HG03025 (cell line): ENCODE data around the gene TIPRL.
"Not testable (repeated sequence)": the region's sequence is repeated elsewhere in the genome, so short reads cannot be mapped to it uniquely, and the experiment has no call there.

Experiments
- ATAC-seq: cut with Tn5 transposase; IDR thresholded peaks from one replicate; pipeline ENCODE4 v1.9.1; 2021; ENCODE audit warnings: mild to moderate bottlenecking, moderate library complexity; ENCODE audit not compliant: unreplicated experiment, low FRiP score

TIPRL gene

GRCh38 chr1:168178638-168179437, at the start of gene TIPRL:
Gene TIPRL (plus strand): TSS chr1:168178962. CDS start chr1:168179078, 116 bp downstream.
- peak; percentile 89 for ATAC-seq

DNA sequence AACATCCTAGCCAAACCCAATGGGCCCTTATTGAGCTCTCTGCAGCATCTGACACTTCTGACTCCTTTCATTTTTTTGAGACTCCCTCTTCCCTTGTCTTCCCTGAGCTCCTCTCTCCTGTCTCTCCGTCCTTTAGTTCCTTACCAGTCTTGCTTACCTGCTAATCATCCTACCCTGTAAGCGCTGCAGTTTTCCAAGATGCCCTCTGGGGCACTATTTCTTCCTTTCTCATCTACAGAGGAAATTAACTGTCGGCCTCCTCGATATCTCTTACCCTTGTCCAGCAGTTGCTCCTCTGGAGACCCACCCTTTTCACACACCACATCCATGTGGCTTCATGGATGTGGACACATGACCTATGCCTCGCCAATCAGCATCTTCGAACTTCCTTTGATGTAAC, 48.8 kb upstream of the TIPRL start:
- no peak for ATAC-seq

GRCh38 chr1:168134132-168134531, 44.6 kb upstream of the TIPRL start:
- no peak for ATAC-seq

DNA sequence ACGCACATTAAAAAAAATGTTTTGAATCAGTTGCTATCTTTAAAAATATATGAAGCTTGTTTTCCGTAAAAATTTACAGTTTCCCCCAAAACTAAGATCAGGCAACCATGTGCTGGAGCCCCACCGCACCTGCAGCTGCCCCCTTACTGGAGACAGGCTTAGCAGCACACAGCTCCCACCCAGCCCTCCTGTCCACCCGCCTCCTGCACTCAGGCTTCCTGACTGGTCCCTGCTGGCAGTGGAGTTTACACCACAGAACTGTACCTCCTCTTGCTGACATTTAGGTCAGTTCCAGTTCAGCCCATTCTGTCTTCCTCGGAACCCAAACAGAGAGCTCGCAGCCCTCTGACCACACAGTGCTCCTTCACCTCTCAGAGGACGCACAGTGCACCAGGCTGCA, 44.1 kb upstream of the TIPRL start:
- no peak for ATAC-seq

GRCh38 chr1:168135116-168135920, 43.4 kb upstream of the TIPRL start:
- ATAC-seq, result no peak

GRCh38 chr1:168135921-168136708, 42.6 kb upstream of the TIPRL start:
- no peak for ATAC-seq

DNA sequence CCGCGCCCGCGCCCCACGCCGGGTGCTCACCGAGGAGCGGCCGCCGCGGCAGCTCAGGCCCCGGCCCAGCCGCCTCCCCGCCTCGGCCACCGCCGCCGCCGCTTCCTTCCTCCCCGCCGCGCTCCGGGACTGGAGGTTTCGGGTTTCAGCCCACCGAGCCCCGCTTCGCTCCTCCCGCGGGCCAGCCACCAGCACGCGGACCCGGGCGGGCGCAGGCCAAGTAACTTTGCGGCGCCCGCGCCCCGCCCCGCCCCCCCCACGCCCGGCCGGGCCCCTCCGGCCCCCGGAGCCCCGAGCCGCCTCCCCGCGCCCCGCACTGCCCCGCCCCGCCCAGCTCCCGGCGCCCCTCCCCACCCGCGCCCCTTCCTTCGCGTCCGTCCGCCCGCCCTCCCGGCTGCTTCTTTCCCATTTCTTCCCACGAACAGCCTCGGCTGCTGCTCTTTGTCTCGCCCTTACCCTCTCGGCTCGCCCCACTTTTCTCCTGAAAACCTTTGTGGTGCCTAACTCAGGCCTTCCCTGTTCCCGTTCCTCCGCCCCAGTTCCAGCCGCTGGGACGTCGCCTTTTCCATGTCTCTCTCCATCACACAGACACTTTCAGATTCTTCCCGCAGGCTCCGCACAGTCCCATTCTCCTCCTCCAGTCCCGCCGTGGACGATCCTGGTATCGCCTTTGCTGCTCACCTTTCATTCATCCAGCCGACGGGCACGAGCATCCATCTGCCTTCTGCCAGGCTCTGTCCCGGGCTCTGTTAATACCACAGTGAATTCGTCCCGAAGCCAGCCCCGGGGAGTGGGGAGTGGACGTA, 41.9 kb upstream of the TIPRL start, which contains the start of gene GPR161:
TSS of gene GPR161 (minus strand) at position 222 of the 806 bp plus-strand sequence. CDS start 32,080 bp downstream, outside the sequence.
- ATAC-seq, result peak; percentile 54

DNA sequence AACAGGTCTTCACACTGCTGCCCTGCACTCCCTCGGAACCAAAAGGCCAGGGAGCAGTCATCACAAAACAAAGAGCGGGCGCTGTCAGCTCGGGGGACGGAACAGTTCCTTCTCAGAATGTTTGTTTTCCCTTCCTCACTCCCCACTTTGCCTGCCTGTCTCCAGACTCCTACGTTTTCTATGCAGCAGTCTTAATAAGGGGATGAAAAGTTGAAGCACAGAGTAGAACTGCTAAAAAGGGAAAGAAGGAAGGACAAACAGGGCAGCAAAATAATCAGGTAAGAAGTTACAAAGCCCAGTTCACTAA, 41.3 kb upstream of the TIPRL start:
- no peak for ATAC-seq

GRCh38 chr1:168138134-168138533, 40.6 kb upstream of the TIPRL start:
- no peak for ATAC-seq

GRCh38 chr1:168139070-168139469, 39.7 kb upstream of the TIPRL start:
- no peak for ATAC-seq

DNA sequence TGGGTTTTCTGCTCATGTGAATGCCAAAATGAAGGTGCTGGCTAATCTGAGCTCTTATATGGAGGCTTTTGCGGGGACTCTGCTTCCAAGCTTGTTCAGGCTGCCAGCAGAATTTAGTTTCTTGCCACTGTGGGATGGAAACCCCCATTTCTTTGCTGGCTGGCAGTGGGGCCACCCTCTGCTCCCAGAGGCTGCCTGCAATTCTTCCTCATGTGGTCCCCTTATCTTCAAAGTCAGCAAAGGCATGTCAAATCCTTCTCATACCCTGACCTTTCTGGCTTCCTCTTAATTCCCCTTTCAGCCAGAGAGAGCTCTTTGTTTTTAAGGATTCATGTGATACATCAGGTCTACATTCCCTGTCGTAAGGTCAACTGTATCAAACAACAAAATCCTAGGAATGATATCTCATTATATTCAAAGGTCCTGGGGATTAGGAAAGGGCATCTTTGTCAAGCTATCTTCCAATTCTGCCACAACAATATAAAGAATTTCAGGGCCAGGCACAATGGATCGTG, 36.8 kb upstream of the TIPRL start:
- no peak for ATAC-seq

DNA sequence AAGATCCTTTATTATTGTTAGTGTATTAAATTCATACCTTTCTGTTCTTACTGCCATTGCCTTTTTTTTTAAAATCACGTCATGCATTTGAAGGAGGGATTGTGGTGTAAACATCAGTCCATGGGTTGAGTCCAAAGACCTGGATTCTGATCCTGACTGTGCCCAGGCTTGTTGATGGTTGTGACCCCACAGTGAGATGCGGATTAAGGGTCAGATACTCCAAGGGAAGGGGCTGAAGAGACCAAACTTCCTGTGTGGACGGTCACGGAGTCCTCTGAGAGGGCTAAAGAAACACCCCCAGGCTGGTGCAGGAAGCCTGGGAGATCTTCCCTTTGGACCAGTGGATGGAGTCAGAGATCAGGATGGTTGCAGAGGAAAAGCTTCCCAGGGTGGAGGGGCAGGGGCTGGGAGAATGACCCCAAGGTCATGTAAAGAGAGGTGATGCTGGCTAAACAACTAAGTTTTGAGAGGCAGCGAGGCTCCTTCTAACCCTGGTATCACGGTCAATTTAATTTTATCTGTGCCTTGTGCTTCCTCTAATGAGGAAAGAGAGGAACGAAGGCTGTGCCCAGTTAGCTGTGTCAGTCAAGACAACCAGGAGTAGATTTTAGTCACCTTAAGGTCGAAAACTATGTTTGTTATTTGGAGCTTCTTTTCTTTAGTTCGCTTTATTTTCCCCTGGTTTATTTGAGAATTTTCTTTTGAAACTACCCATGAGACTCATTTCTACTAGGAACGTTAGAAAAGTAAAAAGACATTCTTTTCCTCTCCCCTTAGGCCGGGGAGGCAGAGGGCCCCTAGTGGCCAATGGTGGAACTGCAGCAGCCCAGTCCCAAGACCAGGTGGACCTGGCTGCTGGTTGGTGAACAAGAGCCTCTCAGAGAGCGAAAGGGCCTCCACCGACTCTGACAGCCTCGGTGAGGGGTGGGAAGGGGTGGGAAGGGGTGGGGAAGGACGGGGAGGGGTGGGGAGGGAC, 33.3 kb upstream of the TIPRL start:
- peak; percentile 67 for ATAC-seq

DNA sequence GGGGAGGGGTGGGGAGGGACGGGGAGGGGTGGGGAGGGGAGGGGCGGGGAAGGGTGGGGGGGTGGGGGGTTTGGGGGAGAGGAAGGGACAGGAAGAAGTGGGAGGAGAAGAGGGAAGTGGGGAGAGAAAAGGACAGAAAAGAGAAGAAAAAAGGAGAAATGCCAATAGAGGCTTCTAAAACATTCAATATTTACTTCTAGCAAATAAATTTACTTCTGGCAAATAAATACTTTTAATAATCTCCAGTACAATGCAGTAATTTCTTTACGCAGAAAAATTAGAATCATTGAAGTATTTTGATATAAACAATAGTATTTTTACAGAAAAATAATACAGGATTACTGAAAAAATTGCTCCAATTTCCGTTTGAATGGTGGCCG, 32.6 kb upstream of the TIPRL start:
- no peak for ATAC-seq

DNA sequence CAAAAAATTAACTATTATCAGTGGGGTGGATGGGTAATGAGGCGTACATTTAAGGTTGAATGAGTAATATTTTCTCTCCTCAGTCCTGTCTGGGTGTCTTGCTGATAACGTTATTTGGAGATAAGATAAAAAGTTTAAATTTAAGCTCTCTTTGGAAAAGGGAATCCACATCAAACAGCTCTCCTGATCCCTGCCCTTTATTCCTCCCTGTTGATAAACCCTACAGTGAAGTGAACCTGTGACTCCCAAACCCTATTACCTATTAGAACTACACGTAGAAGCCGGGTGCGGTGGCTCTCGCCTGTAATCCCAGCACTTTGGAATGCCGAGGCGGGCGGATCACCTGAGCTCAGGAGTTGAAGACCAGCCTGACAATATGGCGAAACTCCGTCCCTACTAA, 32.1 kb upstream of the TIPRL start:
- ATAC-seq, result no peak

GRCh38 chr1:168148916-168149315, 29.8 kb upstream of the TIPRL start:
- peak; percentile 62 for ATAC-seq

- no peak for ATAC-seq
These were observed 28.5 kb upstream of the TIPRL start for GRCh38 chr1:168150283-168150682.

- ATAC-seq, result no peak
These were observed 26.8 kb upstream of the TIPRL start for GRCh38 chr1:168151935-168152334.

DNA sequence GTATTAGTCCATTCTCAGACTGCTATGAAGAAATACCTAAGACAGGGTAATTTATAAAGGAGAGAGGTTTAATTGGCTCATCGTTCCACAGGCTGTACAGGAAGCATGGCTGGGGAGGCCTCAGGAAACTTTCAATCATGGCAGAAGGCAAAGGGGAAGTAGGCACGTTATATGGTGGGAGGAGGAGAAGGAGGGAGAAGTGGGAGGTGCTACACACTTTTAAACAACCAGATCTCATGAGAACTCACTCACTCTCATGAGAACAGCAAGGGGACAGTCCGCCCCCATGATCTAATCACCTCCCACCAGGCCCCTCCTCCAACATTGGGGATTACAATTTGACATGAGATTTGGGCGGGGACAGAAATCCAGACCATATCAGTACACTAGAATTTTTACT, 24.1 kb upstream of the TIPRL start:
- not testable (repeated sequence) for ATAC-seq

- ATAC-seq, result no peak
These were observed 22.9 kb upstream of the TIPRL start for GRCh38 chr1:168155910-168156309.
